ENCODE results near the gene RRAD.

RRAD gene

DNA sequence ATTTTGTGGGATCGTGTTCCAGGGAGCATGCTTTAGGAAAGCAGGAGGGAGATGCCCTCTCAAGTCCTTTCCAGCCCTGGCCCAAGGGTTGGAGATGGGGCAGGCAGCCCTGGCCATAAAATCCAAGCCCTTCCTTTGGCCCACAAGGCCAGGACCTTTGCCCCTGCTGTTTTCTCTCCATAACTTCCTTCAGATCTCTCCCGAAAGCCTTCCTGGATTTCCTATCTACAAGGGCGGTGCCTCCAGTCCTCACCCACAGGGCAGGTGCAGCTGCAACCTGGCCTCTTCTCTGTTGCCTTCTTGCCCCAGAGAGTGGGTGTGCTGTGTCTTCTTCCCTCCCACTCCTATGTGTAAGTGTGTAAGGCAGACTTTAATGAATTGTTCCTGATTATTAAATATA lies 53.5 kb downstream of the RRAD start:
- H3K9me3 ChIP-seq (ENCODE audit: control insufficient read depth, insufficient read depth, low read length): no peaks in the 10 kb centered on the region
- no peak overlapping the region for H3K27ac ChIP-seq (ENCODE audit: low read depth, low read length)
- H3K36me3 ChIP-seq (ENCODE audit: control insufficient read depth, low read length): no peaks in the 10 kb centered on the region
- H3K4me1 ChIP-seq (ENCODE audit: control insufficient read depth, low read length): peaks cover 36% of the 10 kb centered on the region
- H3K4me2 ChIP-seq (ENCODE audit: low read length): no peak overlapping the region
- no peaks in the 10 kb centered on the region for H4K20me1 ChIP-seq (ENCODE audit: control insufficient read depth, insufficient read depth, low read depth, low read length)
- no peaks in the 10 kb centered on the region for H3K79me2 ChIP-seq (ENCODE audit: control insufficient read depth, low read length)
- H3K27me3 ChIP-seq (ENCODE audit: control insufficient read depth, low read length): no peaks in the 10 kb centered on the region
- no peak for TF ChIP-seq EZH2phosphoT487 (IDR thresholded peaks at IDR 0.05; ENCODE audit: borderline replicate concordance, low read length)
- TF ChIP-seq, protein P1, sequence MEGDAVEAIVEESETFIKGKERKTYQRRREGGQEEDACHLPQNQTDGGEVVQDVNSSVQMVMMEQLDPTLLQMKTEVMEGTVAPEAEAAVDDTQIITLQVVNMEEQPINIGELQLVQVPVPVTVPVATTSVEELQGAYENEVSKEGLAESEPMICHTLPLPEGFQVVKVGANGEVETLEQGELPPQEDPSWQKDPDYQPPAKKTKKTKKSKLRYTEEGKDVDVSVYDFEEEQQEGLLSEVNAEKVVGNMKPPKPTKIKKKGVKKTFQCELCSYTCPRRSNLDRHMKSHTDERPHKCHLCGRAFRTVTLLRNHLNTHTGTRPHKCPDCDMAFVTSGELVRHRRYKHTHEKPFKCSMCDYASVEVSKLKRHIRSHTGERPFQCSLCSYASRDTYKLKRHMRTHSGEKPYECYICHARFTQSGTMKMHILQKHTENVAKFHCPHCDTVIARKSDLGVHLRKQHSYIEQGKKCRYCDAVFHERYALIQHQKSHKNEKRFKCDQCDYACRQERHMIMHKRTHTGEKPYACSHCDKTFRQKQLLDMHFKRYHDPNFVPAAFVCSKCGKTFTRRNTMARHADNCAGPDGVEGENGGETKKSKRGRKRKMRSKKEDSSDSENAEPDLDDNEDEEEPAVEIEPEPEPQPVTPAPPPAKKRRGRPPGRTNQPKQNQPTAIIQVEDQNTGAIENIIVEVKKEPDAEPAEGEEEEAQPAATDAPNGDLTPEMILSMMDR (IDR thresholded peaks at IDR 0.05; ENCODE audit: low read depth, low read length, poor library complexity, severe bottlenecking): no peak
- H3K4me3 ChIP-seq (ENCODE audit: low read length): no peak overlapping the region
- no peaks in the 10 kb centered on the region for H3K9me2 ChIP-seq (replicated peaks; ENCODE audit: control insufficient read depth, low read length)
- peaks cover 9% of the 10 kb centered on the region for H3F3A ChIP-seq (ENCODE audit: control insufficient read depth, insufficient read depth)

Measured in DOHH2 (cell line).